Measurements from ENCODE around the gene PABPC3.

Gene PABPC3

GRCh38 chr13:25141042-25141441 is 45.1 kb downstream of the PABPC3 start:
- no CpG with 5 or more reads among the region's 5 CpGs for WGBS (ENCODE audit: insufficient coverage)
- CTCF ChIA-PET = interaction anchor here (1.5 kb wide), 1 partner anchor 10 kb away, joined by 8 read pairs; no protein-coding TSS in a partner anchor
- no peaks in the 10 kb centered on the region for H3K36me3 ChIP-seq (ENCODE audit: control insufficient read depth in 4 of 4, insufficient read depth in 4 of 4, low read length in 3 of 4)
- H3K4me1 ChIP-seq (ENCODE audit: control extremely low read depth in 1 of 4, control insufficient read depth in 4 of 4, insufficient read depth in 4 of 4, low read length in 3 of 4) = no peaks in the 10 kb centered on the region
- H3K27ac ChIP-seq (ENCODE audit: insufficient read depth in 1 of 2, low read depth in 1 of 2, low read length in 2 of 2, poor library complexity in 1 of 2, severe bottlenecking in 2 of 2) = no peak overlapping the region
- POLR2A ChIA-PET = no interaction called here
- H3K27me3 ChIP-seq (replicated peaks in 2 of 5; ENCODE audit: control insufficient read depth in 4 of 5, insufficient read depth in 5 of 5, low read length in 4 of 5) = peaks cover 5 to 54% (median 20%) of the 10 kb centered on the region in 5 experiments
- no peak overlapping the region for H3K4me3 ChIP-seq (ENCODE audit: control insufficient read depth in 1 of 7, extremely low read depth in 1 of 7, insufficient read depth in 4 of 7, low read depth in 2 of 7, low read length in 6 of 7)
- H3K9me3 ChIP-seq (ENCODE audit: control extremely low read depth in 1 of 5, control insufficient read depth in 4 of 5, insufficient read depth in 2 of 5, low read depth in 1 of 5, low read length in 4 of 5) = no peaks in the 10 kb centered on the region
- no peak for DNase-seq

GRCh38 chr13:25143706-25144105 is 47.8 kb downstream of the PABPC3 start:
- Histone ChIP-seq H3K27me3 (replicated peaks in 2 of 5; ENCODE audit: control insufficient read depth in 4 of 5, insufficient read depth in 5 of 5, low read length in 4 of 5) (peaks cover 0 to 30% (median 9%) of the 10 kb centered on the region in 5 experiments), H3K4me3 (ENCODE audit: control insufficient read depth in 1 of 7, extremely low read depth in 1 of 7, insufficient read depth in 4 of 7, low read depth in 2 of 7, low read length in 6 of 7) (no peak overlapping the region), H3K9me3 (ENCODE audit: control extremely low read depth in 1 of 5, control insufficient read depth in 4 of 5, insufficient read depth in 2 of 5, low read depth in 1 of 5, low read length in 4 of 5) (peaks cover 0 to 10% (median 0%) of the 10 kb centered on the region in 5 experiments), H3K36me3 (ENCODE audit: control insufficient read depth in 4 of 4, insufficient read depth in 4 of 4, low read length in 3 of 4) (no peaks in the 10 kb centered on the region), H3K27ac (ENCODE audit: insufficient read depth in 1 of 2, low read depth in 1 of 2, low read length in 2 of 2, poor library complexity in 1 of 2, severe bottlenecking in 2 of 2) (no peak overlapping the region), H3K4me1 (ENCODE audit: control extremely low read depth in 1 of 4, control insufficient read depth in 4 of 4, insufficient read depth in 4 of 4, low read length in 3 of 4) (no peaks in the 10 kb centered on the region)
- ChIA-PET CTCF (no interaction called here), POLR2A (no interaction called here)
- WGBS (ENCODE audit: insufficient coverage) = 100% methylated on average over 1 of the region's 7 CpGs
- no peak for DNase-seq

GRCh38 chr13:25147638-25148401 is 51.9 kb downstream of the PABPC3 start:
- peaks cover 0 to 10% (median 0%) of the 10 kb centered on the region in 5 experiments for H3K9me3 ChIP-seq (ENCODE audit: control extremely low read depth in 1 of 5, control insufficient read depth in 4 of 5, insufficient read depth in 2 of 5, low read depth in 1 of 5, low read length in 4 of 5)
- H3K4me3 ChIP-seq (ENCODE audit: control insufficient read depth in 1 of 7, extremely low read depth in 1 of 7, insufficient read depth in 4 of 7, low read depth in 2 of 7, low read length in 6 of 7) = no peak overlapping the region
- no peaks in the 10 kb centered on the region for H3K4me1 ChIP-seq (ENCODE audit: control extremely low read depth in 1 of 4, control insufficient read depth in 4 of 4, insufficient read depth in 4 of 4, low read length in 3 of 4)
- H3K36me3 ChIP-seq (ENCODE audit: control insufficient read depth in 4 of 4, insufficient read depth in 4 of 4, low read length in 3 of 4) = no peaks in the 10 kb centered on the region
- DNase-seq = no peak
- ChIA-PET POLR2A (no interaction called here), CTCF (no interaction called here)
- H3K27ac ChIP-seq (ENCODE audit: insufficient read depth in 1 of 2, low read depth in 1 of 2, low read length in 2 of 2, poor library complexity in 1 of 2, severe bottlenecking in 2 of 2) = no peak overlapping the region
- 74% methylated on average over 2 of the region's 4 CpGs for WGBS (ENCODE audit: insufficient coverage)
- peaks cover 0 to 35% (median 3%) of the 10 kb centered on the region in 5 experiments for H3K27me3 ChIP-seq (replicated peaks in 2 of 5; ENCODE audit: control insufficient read depth in 4 of 5, insufficient read depth in 5 of 5, low read length in 4 of 5)

- Histone ChIP-seq H3K9me3 (ENCODE audit: control extremely low read depth in 1 of 5, control insufficient read depth in 4 of 5, insufficient read depth in 2 of 5, low read depth in 1 of 5, low read length in 4 of 5) (peaks cover 0 to 10% (median 0%) of the 10 kb centered on the region in 5 experiments), H3K27me3 (replicated peaks in 2 of 5; ENCODE audit: control insufficient read depth in 4 of 5, insufficient read depth in 5 of 5, low read length in 4 of 5) (peaks cover 0 to 37% (median 4%) of the 10 kb centered on the region in 5 experiments), H3K27ac (ENCODE audit: insufficient read depth in 1 of 2, low read depth in 1 of 2, low read length in 2 of 2, poor library complexity in 1 of 2, severe bottlenecking in 2 of 2) (no peak overlapping the region), H3K4me3 (ENCODE audit: control insufficient read depth in 1 of 7, extremely low read depth in 1 of 7, insufficient read depth in 4 of 7, low read depth in 2 of 7, low read length in 6 of 7) (no peak overlapping the region), H3K36me3 (ENCODE audit: control insufficient read depth in 4 of 4, insufficient read depth in 4 of 4, low read length in 3 of 4) (no peaks in the 10 kb centered on the region), H3K4me1 (ENCODE audit: control extremely low read depth in 1 of 4, control insufficient read depth in 4 of 4, insufficient read depth in 4 of 4, low read length in 3 of 4) (no peaks in the 10 kb centered on the region)
- DNase-seq = no peak
- ChIA-PET CTCF (no interaction called here), POLR2A (no interaction called here)
- 95% methylated on average over 5 of the region's 5 CpGs for WGBS (ENCODE audit: insufficient coverage)
These were observed 52.5 kb downstream of the PABPC3 start for GRCh38 chr13:25148402-25148771.
